GM12891 (cell line): ENCODE measurements around the gene OSGEP.

Source experiments
- DNase-seq: peaks from one replicate; pipeline ENCODE4 v3.0.0; 2011; ENCODE audit warnings: low spot score; ENCODE audit not compliant: insufficient read length
- FAIRE-seq: peaks from 2 replicates; lab custom pipeline; 2011; peaks lifted over from hg19 to GRCh38; lab: Jason Lieb, UNC
- PAX5 ChIP-seq: IDR thresholded peaks from 2 replicates; pipeline ENCODE4 v1.6.1; 2011; ENCODE audit warnings: low read length, moderate library complexity, mild to moderate bottlenecking; ENCODE audit not compliant: insufficient read depth, severe bottlenecking
- POLR2A ChIP-seq: IDR thresholded peaks from 2 replicates; pipeline ENCODE4 v1.6.1; 2011; ENCODE audit warnings: low read depth, low read length, control low read depth
- POLR2AphosphoS5 ChIP-seq: IDR thresholded peaks from 2 replicates; pipeline ENCODE4 v1.6.1; 2011; ENCODE audit warnings: low read depth, low read length, control low read depth
- POU2F2 ChIP-seq: IDR thresholded peaks from 2 replicates; pipeline ENCODE4 v1.6.1; 2011; ENCODE audit warnings: low read depth, mild to moderate bottlenecking, control low read depth, low read length, moderate library complexity
- SPI1 ChIP-seq: IDR thresholded peaks from 2 replicates; pipeline ENCODE4 v1.6.1; 2011; ENCODE audit warnings: low read depth, low read length, control low read depth
- TAF1 ChIP-seq: IDR thresholded peaks from 2 replicates; pipeline ENCODE4 v1.6.1; 2011; ENCODE audit warnings: low read depth, low read length, control low read depth

Gene OSGEP

DNA sequence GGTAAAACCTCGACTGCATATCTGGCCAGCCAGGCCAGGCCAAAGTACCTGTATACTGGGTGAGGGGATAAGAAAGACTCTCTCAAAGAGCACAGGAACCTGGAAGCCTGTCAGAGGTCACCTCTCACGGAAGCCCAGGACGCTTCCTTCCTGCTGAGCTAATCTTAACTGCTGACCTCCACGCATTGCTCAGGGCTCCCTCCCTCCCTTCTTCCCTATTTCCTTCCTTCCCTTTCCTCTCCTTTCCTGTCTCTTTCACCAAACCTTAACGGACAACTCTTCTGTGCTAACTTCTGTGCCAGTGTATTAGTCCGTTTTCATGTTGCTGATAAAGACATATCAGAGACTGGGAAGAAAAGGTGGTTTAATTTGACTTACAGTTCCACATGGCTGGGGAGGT, 36.0 kb upstream of the OSGEP start:
- TF ChIP-seq TAF1, result no peak
- TF ChIP-seq POU2F2, result no peak
- TF ChIP-seq POLR2A, result no peak
- TF ChIP-seq SPI1, result no peak
- FAIRE-seq (no peak), DNase-seq (no peak)

DNA sequence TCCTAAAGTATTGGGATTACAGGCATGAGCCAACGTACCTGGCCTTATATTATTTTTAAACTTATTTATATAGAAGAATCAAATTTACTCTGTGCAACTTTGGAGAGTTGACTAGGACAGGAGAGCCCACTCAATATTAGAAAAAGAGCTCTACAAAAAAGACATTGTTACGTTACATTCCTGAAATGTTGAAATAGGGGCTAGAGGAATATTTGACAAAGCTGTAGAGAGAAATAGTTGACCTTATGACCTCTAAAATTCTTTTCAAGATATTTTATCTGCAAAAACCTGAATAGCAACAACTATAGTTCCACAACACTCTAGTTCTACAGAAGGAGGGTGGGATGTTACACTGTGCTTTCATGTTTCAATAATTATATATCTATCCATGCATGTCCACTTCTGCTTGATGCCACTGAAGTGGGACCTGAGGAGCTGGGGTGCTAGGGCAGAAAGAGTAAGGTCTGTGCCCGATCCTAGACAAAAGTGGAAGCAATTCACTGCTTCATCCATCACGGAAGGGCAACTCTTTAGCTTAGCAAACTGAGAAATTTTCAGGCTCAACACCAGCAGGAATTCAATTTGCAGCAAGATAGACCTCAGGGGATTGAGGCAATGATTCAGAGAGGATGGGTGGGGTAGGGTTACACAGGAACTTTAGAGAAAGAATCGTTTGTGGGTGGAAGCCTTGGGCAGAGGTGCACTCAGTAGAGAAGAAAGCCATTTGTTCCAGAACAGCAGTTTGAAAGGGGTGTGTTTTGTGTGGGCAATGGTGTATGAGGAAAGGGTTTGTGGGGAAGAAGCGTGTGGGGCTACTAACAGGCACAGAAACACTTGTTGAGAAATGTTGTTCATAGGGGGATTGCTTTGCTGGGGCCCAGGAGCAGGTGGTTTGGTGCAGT, 34.7 kb upstream of the OSGEP start:
- FAIRE-seq, result peak; percentile 79
- no peak for DNase-seq
- TF ChIP-seq POLR2A, result no peak

DNA sequence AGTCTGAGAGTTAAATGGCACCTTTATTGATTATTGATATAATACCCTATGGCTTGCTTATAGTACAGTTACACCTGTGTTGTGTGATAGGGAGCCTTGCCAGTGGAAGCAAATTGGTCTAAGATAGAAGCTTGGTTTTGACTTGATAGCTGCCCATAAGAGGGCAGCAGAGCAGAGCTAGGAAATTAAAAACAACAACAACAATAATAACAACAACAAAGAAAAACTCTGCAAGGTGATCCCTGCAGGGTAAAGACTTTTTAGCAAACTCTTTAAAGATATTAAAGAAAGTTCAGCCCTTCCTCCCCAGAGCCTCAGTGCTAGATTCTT, 32.7 kb upstream of the OSGEP start:
- FAIRE-seq (no peak), DNase-seq (no peak)
- TF ChIP-seq SPI1 (no peak), POLR2AphosphoS5 (no peak), PAX5 (no peak), POLR2A (no peak), POU2F2 (no peak), TAF1 (no peak)

DNA sequence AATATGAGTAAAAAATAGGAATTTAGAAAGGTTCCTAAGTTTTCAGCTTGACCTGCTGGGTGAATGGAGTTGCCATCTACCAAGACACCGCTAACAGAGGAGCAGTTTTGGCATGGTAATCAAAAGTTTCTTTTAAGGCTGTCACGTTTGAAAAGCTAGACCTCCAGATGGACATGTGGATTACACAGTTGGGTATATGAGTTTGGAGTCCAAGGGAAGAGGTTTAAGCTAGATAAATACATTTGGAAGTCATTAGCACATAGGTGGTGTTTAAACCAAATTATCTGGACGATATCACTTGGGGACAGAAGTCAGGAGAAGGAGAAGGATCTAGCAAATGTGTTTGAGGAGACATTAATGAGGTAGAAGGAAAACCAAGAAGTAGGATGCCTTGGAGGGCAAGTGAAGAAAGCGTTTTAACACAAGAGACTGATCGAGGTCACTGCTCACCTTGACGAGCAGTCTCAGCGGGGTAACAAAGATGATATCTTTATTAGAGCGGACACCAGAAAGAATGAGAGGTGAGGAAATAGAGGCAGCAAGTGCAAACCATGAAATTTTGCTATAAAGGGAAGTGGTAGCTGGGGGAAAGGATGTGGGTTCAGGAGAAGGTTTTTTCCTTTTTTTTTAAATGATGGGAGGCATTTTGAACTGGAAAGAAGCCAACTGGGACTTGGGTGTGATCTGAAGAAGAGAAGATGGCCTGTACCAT, 32.2 kb upstream of the OSGEP start:
- TF ChIP-seq POLR2A (no peak), POLR2AphosphoS5 (no peak), PAX5 (no peak), TAF1 (no peak)
- FAIRE-seq, result peak; percentile 45
- no peak for DNase-seq

DNA sequence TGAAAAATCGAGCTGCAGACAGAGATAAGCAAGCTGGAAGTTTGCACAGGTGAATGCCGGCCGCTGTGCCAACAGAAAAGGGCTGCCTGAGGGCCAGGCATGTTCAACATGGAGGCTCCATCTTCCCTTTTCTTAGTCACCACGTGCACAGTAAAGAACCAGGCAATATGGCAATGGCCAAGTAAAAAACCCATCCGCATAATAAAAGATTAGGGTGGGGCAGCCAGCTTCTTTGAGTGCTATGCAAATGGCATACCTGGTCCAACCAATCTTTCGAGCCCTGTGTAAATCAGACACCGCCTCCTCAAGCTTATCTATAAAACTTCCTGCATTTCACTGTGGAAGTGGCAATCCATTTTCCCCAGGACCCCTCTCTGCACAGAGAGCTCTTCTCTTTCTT, 31.3 kb upstream of the OSGEP start:
- FAIRE-seq, result no peak
- TF ChIP-seq PAX5 (no peak), SPI1 (no peak), POLR2A (no peak), POU2F2 (no peak), TAF1 (no peak), POLR2AphosphoS5 (no peak)
- DNase-seq, result no peak

DNA sequence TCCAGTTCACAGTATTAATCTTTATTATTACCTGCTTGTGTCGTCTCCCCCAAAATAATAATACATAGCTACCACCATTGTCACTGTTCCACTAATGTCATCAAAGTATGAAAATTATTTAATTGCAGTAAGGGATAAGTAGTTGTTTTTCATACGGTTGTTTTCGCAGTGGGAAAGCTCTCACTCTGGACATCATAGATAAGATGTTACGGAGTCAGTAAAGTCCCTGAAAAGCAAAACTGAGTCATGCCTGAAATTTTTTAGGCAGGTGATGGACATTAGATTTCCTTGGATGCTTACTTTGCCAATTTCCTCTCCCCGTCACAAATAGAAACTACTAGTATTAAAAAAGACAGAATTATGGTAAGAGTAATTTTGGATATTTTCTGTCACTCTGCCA, 27.8 kb upstream of the OSGEP start:
- DNase-seq (no peak), FAIRE-seq (no peak)
- TF ChIP-seq POU2F2 (no peak), POLR2A (no peak), POLR2AphosphoS5 (no peak), SPI1 (no peak), TAF1 (no peak), PAX5 (no peak)

DNA sequence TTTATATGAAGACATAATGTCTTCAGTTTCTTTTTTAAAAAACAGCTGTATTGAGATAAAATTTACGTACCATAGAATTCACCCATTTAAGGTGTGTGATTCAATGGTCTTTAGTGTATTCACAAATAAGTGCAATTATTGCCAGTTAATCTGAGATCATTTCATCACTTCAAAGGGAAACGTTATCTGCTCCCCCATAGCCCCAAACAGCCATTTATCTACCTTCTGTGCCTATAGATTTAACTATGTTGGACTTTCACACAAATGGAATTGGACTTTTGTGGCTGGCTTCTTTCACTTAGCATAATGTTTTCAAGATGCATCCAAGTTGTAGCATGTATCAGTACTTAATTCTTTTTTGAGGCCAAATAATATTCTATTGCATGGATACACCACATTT, 24.3 kb upstream of the OSGEP start:
- no peak for TF ChIP-seq POLR2AphosphoS5
- TF ChIP-seq SPI1, result no peak
- DNase-seq (no peak), FAIRE-seq (no peak)

DNA sequence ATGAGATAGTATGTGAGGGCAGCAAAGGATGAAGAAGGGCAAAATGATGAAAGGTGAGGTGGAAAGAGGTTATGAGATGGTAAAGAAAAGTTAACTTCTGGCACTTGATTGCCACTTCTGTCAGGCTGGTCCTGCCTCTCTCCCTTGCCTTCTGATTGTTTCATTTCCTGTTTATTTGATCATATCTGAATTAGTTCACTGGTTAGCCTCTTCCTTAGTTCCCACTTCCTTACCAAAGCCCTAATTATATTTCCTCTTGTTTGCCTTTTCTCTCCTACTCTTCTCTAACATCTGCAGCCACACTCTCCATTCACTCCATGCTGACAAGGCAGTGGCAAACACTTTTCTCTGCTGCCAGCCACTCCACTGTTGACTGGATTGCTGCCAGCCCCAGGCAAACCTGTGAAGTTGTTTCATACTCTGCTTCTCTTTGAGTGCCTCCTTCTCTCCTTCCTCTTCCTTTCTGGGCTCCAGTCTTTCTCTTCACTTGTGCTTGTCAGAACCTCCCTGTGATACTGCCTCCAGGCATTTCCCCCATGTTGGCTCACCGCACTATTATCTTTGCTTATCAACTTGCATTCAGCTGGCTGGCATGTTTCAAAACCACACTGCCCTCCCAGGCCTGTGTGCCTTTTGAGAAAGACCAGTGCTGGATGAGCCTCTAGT, 22.7 kb upstream of the OSGEP start:
- TF ChIP-seq POLR2A (no peak), PAX5 (no peak), SPI1 (peak; percentile 59)
- no peak for FAIRE-seq
- DNase-seq, result no peak

DNA sequence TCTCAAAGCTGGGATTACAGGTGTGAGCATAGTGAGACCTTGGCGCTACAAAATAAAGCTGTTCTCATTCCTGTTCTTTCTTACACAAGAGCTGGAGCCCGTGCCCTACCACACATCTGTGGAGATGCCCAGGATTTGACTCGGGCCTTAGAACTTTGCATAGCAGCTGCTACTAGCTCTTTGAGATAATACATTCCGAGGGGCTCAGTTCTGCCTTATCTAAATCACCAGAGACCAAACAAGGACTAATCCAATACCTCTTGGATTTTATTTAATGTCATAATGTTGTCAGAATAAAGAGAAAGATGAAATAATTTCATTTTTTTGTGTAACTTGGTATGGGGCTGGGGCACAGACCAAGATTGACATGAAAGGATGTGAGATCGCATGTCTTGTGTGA, 22.2 kb upstream of the OSGEP start:
- FAIRE-seq (no peak), DNase-seq (no peak)
- TF ChIP-seq POU2F2, result no peak
- no peak for TF ChIP-seq SPI1
- TF ChIP-seq POLR2A, result no peak
- no peak for TF ChIP-seq POLR2AphosphoS5

DNA sequence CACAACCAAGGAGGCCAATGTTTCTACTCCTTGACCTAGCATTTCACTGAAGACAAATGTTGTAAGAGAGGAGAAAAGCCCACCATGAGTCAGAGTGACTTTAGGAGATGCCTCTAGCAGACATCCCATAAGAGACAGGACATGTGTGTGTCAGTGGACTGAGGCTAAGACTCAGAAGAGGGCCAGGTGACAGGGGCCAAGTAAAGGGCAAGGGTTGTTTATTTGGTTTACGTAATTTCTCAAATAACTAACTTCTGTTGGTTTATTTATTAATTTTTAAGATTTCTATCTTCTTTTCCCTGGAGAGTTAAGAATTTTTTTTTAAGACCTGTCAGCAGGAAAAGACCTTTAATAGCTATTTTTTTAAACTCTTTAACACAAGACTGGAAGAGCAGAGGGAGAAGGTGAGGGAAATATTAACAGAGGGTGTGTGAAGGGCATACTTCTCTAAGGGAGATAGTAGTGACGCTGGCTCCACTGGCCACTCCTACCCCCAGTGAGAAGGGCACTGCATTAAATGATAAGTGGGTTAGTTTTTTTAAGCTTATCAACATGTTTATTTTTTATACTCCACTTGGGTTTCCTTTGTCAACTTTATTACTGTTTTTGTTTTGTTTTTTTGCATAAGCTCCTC, 18.0 kb upstream of the OSGEP start:
- FAIRE-seq (no peak), DNase-seq (no peak)
- TF ChIP-seq POU2F2, result no peak
- TF ChIP-seq SPI1, result no peak
- TF ChIP-seq POLR2A, result no peak
- no peak for TF ChIP-seq PAX5
- no peak for TF ChIP-seq TAF1
- no peak for TF ChIP-seq POLR2AphosphoS5

DNA sequence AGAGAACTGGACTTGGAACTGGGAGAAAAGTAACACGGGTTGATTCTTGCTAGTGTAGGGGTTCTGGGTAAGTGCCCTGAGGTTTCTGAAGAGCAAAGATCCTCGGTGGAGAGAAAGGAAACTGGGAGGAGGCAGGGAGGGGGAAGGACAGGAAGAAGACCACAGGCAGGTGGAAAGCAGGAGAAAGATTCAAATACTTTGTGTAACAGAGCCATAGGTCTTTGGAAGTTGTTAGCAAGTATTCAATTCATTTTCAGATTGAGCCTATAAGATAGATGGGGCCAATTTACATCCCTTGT, 15.9 kb upstream of the OSGEP start:
- FAIRE-seq (no peak), DNase-seq (no peak)
- TF ChIP-seq POLR2AphosphoS5 (no peak), TAF1 (no peak), PAX5 (no peak), POLR2A (no peak), POU2F2 (no peak), SPI1 (no peak)
